DMS114 treated with DMSO at 0.1 percent for 48 hours (cell line): Measurements from ENCODE around the gene UBE2L5.
"Not testable (repeated sequence)": the region's sequence is repeated elsewhere in the genome, so short reads cannot be mapped to it uniquely, and the experiment has no call there.

Experiments
- DNase-seq: peaks from one replicate; lab custom pipeline; 2025; ENCODE audit not compliant: unreplicated experiment; lab: John Stamatoyannopoulos, UW

UBE2L5 gene

DNA sequence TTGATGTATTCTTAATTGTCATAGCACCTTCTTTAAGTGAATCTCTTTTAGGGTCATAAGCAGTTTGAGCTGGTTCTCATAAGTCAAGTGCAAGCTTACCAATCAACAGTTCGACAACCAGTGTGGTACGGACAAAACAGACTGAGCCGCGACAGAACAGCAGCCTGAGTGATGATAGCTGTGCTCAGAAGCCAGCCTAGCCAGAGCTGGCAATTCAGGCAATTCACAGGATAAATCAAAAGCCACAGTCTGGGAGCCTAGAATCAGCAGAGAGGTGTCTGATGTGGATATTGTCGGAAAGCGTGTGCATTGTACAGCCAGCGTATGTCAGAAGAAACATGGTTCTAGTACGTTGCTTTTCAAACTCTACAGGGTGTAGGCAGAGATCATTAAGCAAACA, 14.9 kb downstream of the UBE2L5 start:
- DNase-seq: no peak

DNA sequence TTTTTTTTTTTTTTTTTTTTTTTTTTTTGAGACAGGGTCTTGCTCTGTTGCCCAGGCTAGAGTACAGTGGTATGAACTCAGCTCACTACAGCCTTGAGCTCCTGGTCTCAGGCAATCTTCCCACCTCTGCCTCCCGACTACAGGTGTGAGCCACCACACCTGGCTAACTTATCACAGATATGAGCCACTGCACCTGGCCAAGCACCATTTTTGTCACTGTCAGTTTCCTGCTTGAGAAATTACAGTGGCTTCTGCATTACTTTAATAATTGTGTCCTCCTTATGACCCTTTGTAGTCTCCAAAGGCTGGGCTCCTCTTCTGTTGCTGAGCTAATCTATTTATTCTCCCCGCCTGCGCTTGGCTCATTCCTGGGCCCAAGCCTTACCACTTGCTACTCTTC, 16.0 kb downstream of the UBE2L5 start:
- no peak for DNase-seq

DNA sequence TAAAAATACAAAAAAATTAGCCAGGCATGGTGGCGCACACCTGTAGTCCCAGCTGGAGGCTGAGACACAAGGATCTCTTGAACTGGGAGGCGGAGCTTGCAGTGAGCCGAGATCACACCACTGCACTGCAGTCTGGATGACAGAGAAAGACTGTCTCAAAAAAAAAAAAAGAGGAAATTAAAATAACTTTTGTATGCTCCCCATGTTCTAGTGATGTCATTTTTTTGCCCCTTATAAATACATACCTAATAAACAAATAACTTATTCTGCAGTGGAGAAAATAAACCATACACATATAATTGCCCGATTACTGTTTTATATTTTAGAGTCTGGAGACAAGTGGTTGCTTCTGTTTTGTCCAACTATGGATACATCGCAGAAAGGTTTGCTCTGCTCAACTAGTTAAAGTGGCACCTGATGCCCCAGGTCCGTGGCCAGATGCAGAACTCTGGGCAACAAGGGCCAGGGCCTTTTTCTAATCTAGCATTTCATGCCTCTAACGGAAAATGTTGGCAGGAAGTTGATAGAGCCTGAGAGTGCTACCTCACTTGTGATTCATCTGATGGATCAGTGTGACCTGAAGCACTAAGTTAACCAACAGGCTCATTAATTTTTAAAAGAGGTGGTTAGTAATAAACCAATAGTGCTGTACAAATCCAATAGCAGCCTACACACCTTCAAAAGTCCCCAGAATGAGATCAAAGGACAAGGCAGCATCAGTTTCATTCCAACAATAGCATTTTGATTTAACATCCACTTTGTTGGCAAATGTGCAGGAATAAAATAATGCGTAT, 18.8 kb downstream of the UBE2L5 start:
- no peak for DNase-seq

DNA sequence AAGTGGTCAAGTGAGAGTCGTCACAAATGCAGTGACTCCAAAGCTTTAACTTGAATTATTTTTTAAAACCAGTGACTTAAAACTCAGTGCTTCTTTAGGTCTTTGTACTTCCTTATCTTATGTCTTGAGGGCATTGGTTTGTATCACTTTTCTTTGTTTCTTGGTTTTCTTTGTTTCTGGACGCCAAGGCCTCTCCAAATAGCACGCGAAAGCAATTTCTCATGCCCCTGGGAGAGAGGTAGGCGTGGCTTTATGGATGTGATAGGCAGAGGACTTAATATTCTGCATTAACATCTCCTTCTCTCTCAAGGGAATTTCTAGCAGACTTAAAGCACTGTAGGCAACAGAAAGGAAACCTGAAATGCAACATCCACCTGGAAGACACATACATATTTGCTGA, 20.6 kb downstream of the UBE2L5 start:
- DNase-seq: no peak

DNA sequence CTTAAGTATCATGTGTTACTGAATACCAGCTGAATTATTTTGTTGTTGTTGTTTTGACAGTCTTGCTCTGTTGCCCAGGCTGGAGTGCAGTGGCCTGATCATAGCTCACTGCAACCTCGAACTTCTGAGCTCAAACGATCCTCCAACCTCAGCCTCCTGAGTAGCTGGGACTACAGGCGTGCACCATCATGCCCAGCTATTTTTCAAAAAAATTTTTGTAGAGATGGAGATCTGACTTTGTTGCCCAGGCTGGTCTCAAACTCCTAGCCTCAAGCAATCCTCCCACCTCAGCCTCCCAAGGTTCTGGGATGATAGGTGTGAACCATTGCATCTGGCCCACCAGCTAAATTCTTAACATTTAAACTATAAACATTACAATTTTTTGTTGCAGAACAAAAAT, 21.2 kb downstream of the UBE2L5 start:
- DNase-seq: not testable (repeated sequence)

DNA sequence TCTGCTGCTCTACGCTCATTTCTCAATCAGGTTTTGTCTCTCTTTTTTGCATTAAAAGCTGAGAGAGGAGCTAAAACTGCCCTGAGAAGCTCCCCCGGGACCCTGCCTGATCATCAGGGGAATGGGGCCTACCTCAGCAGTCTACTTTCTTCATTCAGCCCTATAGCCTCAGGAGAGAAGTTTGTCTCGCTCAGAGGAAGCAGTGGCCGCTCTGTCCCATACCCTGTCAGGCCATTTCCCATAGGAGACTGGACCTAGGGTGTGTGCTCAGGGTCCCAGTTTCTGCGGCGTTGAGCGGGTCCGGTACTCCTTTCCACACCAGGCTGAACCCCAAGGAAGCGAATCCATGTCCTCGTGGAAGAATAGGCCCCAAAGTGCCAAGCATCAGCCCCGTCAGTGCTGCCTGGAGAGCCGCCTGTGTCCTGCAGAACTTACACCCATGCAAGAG, 21.7 kb downstream of the UBE2L5 start:
- no peak for DNase-seq

DNA sequence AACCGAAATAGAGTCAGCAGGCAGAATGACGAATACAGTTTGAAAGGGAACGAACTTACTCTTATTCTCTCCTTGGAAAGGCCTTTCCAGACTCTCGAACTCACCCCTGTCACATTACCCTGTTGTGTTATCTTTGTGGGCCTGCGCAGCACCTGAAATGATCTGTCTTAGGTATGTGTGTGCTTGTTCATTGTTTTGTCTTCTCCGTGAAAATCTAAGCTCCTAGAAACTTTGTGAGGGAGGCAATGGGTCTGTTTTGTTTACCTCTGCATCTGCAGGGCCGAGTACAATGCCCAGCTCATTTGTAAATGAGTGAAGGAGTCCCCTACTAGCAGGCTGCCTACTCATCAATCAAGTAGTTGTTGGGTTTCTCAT, 23.8 kb downstream of the UBE2L5 start:
- DNase-seq: no peak

DNA sequence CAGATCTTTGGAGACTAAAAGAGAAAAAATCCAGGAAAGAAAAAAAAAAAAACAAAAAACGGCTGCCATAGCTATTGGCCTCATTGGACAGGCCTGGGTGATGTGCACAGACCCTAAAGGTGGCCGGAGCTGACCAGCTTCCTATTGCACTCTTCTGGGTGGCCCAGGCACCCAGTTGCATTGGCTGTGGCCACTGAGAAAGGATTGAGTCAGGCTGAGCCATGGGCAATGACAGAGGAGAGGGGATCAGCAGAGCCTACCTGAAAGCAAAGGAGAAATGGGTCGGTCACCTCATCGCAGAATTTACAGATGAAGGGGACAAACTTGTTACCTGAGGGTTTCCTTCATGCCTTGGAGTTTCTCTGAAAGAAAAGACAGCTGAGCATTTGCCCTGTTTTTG, 26.1 kb downstream of the UBE2L5 start:
- no peak for DNase-seq

DNA sequence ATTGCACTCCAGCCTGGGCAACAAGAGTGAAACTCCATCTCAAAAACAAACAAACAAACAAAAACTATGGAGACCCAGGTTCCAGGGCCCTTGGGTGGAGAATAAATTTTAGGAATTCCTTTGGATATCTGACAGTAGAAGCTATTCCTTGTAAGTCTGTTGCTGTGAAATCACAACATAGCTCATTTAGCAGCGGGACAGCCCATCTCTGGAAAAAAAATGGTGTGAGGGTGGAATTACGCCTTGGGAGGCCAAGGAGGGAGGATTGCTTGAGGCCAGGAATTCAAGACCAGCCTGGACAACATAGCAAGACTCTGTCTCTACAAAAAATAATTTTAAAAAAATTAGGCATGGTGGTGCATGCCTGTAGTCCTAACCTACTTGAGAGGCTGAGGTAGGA, 27.8 kb downstream of the UBE2L5 start:
- DNase-seq: no peak

DNA sequence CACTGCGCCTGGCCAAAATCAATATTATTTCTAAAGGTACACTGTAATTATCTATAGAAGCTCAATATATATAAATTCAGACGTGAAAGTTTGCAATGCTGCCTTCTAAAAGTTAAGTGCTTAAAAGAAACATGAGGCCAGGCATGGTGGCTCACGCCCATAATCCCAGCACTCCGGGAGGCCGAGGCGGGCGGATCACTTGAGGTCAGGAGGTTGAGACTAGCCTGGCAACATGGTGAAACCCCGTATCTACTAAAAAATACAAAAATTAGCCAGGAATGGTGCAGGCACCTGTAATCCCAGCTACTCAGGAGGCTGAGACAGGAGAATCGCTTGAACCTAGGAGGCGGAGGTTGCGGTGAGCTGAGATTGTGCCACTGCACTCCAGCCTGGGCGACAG, 29.2 kb downstream of the UBE2L5 start:
- DNase-seq: not testable (repeated sequence)

DNA sequence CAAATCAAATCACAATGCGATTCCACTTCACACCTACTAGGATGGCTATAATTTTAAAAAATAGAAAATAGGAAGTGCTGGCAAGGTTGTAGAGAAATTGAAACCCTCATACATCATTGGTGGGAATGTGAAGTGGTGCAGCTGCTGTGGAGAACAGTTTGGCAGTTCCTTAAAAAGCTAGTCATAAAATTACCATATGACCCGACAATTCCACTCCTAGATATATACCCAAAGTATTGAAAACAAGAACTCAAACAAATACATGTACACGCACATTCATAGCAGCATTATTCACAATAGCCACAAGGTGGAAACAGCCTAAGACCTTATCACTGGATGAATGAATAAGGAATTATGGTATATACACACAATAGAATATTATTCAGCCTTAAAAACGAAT, 31.4 kb downstream of the UBE2L5 start:
- no peak for DNase-seq

DNA sequence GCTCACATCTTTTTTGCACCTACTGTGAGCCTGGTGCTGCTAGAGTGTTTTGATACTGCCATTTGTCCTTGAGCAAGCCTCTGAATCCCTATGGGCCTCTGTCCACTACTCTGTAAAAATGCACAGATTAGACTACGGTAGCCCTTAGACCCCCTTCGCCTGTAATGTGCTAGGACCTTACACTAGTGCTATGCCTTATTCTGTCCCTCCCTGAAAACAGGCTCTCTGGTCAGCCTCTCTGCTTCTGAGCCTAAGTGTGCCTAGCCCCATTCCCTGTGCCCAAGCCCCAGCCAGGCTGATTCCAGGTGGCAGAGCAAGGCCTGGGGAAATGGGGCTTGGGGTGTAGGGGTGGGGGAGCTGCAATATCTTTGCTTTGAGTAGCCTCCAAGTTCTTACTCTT, 32.7 kb downstream of the UBE2L5 start:
- no peak for DNase-seq

DNA sequence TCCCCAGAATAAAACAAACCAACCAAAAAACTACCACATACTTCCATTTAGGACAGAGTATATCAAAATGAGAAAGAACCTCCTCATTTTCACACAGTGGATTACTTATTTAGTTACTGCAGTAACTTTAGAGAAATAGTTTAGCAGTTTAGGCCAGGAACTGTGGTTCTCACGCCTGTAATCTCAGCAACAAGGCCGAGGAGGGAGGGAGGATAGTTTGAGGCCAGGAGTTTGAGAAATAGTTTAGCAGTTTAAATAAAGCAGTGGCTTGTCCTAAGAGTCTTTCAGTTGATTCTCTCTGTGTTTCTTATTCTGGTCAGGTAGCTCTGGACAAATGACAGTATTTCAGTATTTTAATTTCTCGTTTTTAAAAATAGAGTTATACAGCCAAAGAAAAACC, 34.0 kb downstream of the UBE2L5 start:
- DNase-seq: no peak

DNA sequence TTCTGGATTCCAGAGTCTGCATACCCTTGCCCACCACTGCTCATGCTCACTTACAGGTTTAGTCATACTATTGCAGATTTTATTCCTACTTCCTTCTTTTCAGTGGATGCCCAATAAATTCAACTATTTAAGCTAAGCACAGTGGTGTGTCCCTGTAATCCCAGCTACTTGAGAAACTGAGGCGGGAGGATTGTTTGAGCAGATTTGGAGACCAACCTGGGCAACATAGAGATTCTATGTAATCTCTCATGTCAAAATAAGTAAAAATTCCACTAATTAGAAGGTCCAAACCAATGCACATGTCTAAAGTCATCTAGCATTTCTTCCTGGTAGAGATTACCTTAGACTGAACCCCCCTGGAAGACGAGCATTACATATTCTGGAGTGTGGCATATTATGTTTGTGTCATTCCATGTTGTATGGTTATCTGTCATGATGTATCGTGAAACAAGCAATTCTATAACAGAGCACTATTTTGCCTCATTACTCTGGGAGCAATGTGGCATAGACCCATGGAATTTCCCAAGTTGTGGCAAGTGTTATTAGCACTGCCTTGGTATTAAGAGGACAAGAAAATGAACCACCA, 35.1 kb downstream of the UBE2L5 start:
- DNase-seq: no peak

DNA sequence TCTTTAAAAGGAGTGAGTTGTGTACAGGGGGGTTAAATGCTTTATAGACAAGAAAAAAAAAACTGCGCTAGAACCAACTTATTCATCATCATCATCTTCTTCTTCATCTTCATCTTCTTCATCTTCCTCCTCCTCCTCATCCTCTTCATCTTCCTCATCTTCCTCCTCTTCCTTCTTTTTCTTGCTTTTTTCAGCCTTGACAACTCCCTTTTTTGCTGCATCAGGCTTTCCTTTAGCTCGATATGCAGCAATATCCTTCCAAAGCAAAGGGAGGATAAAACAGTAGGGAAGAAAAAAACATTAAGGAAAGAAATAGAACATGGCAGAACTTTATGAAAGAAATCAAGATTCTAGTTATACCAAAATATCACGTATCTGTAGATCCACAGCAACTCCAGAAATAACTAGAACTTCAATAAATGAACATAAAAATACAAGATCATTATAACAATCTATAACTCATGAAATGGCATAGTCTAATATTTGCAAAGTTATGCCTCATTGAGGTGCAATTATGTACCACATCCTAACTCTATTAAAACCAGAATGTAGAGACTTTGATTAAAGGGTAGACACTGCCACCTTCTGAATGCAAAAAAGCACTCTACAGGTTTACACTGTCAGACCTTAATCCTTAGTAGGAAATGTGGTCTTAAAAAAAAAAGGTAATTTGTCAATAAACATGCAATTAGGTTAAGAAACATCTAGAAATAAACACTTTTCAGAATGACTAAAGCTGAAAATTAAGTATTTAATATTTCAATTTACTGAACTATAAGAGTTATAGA, 39.2 kb downstream of the UBE2L5 start:
- not testable (repeated sequence) for DNase-seq

DNA sequence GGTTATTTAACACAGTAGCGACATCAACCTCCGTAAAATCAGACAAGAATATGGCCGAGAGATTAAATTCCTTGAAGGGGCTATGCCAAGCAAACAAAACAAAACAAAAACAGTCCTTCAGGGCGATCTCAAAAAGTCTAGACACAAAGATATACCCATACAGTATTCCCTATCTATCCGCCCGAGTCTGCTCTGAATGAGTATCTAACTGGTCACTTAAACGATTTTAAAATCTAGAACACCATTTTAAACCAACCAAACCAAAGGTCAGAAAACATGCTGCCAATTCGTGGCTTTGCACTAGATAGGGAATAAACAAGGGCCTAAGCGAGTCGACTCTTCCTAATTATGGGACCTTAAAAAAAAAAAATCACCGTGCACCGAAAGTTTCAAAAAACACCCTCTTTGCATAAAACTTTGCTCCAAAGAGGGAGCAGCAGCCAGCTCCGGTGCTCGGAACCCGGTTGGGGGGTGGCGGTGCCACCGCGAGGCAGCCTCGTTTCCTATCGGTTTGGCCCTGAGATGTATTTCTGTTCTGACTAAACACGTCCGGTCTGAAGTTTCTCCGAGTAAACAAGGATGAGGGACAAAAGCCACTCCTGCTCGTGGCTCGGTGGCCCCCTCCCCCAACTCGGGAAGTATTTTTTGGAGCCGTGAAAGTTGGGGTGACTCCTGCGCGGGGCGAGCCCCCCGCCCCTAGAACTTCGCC, 41.6 kb downstream of the UBE2L5 start:
- DNase-seq: no peak

DNA sequence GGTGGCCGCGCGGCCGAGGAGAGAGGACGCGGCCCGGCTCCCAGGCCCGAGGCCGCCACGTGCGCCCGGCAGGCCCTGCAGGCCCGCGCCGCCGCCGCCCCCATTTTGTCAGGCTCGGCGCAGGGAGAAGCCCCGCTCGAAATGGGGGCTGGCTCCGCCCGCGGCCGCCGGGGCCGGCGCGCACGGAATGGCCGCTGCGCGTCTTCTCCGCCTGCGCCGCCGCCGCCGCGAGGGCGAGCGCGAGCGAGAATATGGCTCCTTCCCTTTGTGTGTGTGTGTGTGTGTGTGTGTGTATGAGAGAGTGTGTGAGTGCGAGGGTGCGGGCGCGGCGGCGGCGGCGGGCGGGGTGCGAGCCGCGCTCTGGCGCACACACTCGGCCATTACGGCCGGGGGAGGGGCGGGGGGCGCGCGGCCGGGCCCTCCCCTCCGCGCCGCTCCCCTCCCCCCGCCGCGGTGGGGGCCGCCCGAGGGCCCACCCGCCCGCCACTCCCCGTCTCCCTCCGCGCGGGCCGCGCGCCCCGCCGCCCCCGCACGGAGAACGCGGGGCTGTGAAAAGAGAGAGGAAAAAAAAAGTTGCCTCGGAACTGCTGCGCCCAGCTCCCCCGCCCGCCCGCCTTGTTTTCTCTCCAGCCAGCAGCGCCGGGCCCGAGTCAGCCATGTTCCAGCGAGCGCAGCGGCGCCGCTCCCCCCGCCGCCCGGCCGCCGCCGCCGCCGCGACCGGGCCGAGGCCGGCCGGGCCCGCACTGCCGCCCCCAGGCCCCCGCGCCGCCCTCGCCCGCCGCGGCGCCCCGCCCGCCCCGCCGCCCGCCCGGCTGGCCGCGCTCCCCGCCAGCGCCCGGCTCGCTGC, 42.4 kb downstream of the UBE2L5 start:
- peak; percentile 42 for DNase-seq

DNA sequence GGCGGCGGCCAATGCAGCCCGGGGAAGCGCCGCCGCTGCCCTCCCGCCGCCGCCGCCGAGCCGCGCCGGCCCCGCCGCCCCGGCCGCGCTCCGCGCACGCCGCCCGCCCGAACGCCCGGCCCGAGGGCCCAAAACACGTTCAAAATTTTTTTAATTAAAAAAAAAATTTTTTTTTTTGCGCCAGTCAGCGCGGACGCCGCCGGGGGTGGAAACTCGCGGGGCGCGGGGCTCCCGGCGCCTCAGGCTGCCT, 43.0 kb downstream of the UBE2L5 start:
- no peak for DNase-seq

DNA sequence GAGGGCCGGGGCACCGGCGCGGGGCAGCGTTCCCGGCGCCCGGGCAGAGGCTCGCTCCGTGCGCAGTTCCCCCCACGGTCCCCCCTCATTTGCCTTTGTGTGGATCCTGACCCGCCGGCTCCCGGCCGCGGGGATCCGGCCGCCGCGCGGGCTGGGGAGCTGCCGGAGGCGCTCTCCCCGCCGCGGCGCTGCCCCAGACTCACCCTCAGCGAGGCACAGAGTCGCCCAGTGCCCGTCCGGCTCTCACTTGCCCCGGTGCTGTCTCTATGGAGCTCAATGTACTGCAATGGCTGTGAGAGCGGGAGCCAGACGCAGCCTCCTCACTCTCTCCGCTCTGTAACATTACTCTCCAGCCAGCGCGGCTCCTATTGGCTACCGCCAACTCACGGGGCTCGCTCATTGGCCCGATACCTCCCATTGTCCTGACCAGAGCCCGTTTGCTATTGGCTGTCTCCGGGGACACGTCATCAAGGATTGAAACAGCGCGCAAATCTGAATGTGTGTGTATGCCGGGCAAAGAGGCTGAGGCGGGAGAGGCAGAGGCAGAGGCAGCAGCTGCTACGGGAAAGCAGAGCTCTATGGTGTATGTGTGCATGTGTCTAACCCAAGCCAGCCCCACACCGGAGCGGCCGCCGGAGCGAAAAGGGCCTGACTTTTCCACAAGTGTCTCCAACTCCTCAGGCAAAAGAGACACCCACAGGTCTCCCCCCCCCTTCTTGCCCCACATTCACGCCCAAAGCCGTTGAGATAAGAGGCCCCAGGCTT, 43.5 kb downstream of the UBE2L5 start, which contains the start of gene HMGB1:
TSS of gene HMGB1 (minus strand) at position 344 of the 765 bp plus-strand sequence. CDS start 2,256 bp downstream, outside the sequence.
- DNase-seq: peak; percentile 93

DNA sequence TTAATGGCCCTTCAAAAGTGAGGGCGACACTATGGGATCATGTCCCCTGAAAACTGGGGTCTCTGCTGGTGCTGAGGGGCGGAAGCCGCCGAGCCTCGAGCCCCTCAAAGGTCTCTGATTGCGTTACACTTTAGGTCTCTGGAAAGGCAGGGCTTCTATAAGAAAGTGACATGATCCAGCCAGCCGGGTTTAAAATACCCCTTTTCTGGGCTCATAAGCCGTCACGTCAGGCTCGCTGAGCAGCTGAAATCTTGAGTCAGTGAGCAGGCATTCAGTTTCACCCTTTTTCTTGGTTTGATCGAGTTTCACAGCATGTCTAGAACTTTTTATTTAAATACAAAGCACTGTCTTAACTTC, 44.0 kb downstream of the UBE2L5 start:
- no peak for DNase-seq
